GM19099 (cell line): ENCODE data around the gene HARBI1.

Source experiments
- POLR2A ChIP-seq: IDR thresholded peaks from 3 replicates; pipeline ENCODE4 v1.6.1; 2011; ENCODE audit warnings: low read depth; ENCODE audit not compliant: insufficient read length; ENCODE audit errors: extremely low read depth

HARBI1 gene

GRCh38 chr11:46553814-46554212 is 63.2 kb downstream of the HARBI1 start:
- no peak for TF ChIP-seq POLR2A
